ENCODE results near the gene PODXL.

Gene PODXL

DNA sequence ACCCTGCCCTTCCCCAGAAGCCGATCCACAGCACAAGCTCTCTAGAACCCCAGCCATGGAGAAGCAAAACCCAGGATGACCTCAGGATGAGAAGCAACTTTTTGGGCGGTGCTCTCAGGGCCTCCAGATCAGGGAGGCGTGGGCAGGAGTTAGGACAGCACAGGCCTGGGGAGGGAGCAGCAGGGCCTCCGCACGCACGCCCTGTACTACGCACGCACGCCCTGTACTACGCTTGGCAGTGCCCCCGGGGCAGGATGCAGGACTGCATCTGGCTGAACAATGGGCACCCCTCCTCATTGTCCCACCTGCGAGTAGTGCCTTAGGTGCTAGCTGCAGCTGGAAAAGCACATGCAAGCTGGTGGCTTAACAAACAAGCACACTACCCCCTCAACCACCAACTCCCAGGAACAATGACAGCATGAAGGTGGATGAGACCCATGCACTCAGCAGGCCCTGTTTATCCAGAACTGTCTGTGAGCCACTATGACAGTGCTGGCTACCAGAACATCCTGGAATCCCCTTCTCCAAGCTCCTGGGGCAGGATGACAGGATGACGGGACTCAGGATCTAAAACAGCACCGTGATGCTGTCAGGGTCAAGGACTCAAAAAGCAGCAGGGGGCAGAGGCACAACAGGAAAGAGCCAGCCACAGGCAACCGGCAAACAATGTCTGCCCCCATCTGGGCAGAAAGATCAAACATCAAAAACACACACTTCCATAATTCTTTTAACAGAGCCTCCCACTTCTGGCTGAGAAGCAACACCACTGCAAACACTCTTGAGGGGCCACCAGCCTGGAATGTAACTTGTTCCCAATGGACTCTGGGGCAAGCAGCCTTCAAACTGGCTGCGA, 11.8 kb downstream of the PODXL start:
- intact Hi-C loops (cut with DNase I), result no loop called here
- DNase-seq, result peak in 18 of 42 donors; percentile 19 to 62 (median 29)

DNA sequence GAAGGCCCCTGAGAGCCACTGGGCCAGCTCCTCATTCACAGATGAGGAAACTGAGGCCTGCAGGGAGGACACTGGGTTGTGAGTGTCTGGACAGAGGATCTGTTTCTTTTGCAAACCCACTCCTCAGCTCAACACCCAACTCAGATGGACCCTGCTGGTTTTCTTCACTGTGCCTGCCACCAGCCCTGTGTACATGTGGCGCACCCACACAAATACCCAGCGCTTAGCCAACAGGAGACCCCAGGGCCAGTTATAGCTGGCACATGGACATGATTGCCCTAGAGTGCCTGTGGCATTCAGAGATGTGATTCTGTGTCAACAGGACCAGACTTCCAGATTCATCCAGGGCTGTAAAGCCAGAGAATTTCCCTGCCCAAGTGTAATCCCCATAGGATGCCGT, 12.4 kb downstream of the PODXL start:
- no peak for DNase-seq
- intact Hi-C loops (cut with DNase I), result no loop called here

GRCh38 chr7:131543298-131543697, 13.1 kb downstream of the PODXL start:
- intact Hi-C loops (cut with DNase I), result no loop called here
- DNase-seq, result no peak

GRCh38 chr7:131540491-131541162, 15.8 kb downstream of the PODXL start:
- no peak for DNase-seq
- intact Hi-C loops (cut with DNase I), result no loop called here

- peak in 8 of 42 donors; percentile 12 to 52 (median 24) for DNase-seq
- intact Hi-C loops (cut with DNase I), result no loop called here
Observed at GRCh38 chr7:131538813-131539179, 17.6 kb downstream of the PODXL start.

- intact Hi-C loops (cut with DNase I), result no loop called here
- no peak for DNase-seq
Observed at GRCh38 chr7:131538071-131538812, 18.2 kb downstream of the PODXL start.

DNA sequence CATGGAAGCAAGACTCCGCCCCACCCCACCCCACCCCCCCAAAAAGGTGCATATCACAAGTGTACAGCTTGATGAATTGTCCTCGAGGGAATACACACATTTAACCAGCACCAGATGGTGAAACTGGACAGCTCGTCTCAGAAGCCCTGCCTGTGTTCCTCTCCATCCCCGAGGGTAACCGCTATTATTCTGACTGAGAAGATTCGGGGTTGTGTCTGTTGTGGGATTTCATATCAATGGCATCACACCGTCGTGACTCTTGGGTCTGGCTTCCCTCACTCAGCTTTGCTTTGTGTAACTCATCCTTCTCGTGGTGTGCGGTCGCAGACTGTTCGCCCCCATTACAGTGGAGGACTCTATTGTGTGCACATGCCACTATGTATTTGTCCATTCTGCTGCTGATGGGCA, 18.9 kb downstream of the PODXL start:
- no peak for DNase-seq
- intact Hi-C loops (cut with DNase I), result no loop called here

- intact Hi-C loops (cut with DNase I), result no loop called here
- no peak for DNase-seq
Observed at GRCh38 chr7:131536361-131536849, 20.0 kb downstream of the PODXL start.

DNA sequence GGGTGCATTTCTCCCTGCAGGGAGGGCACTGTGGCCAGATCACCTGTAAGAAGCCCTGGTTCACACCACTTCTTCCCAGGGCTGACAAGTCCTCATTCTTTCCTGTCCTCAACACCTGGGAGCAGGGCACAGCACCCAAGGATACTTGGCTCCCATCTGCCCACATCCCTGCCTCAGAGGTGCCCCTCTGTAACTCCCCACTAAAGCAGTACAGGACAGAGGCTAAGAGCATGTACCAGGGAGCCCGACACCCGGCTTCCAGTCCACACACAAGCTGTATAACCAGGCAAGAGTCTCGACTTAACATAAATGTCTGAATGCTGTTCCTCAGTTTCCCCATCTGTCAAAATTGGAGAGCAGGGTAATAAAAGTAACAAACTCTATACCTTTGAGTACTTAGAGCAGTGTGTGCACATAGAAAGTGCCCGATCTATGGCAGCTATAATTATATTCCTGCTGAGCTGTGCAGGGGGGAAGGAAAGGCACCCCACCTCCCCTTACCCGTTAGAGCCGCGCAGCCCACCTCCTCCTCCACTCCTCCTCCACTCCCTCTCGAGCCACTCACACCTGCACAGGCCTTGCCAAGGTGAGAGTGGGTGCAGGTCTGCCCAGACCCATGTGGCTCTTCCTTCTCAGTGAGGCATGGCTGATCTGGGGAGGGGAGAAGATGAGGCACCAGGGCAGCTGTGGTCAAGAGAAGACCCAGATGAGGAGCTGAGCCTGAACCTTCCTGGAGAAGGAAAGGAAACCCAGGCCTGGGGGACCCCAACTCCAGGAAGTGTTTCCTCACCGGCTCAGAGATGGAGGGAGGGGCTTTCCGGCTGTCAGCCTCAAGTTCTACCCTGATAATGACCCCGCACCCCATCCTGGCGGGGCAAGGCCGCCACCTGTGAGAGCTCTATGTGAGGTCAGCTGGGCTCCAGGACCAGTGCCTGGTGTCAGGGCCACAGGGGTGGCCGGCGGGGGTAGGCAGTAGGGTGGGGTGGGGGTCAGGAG, 22.6 kb downstream of the PODXL start:
- intact Hi-C loops (cut with DNase I), result no loop called here
- no peak for DNase-seq

GRCh38 chr7:131533151-131533559, 23.3 kb downstream of the PODXL start:
- no peak for DNase-seq
- intact Hi-C loops (cut with DNase I), result no loop called here

- no peak for DNase-seq
- intact Hi-C loops (cut with DNase I), result no loop called here
Observed at GRCh38 chr7:131532570-131533091, 23.8 kb downstream of the PODXL start.

- DNase-seq, result no peak
- intact Hi-C loops (cut with DNase I), result no loop called here
Observed at GRCh38 chr7:131530137-131530536, 26.3 kb downstream of the PODXL start.

GRCh38 chr7:131529617-131530016, 26.8 kb downstream of the PODXL start:
- intact Hi-C loops (cut with DNase I), result no loop called here
- no peak for DNase-seq

DNA sequence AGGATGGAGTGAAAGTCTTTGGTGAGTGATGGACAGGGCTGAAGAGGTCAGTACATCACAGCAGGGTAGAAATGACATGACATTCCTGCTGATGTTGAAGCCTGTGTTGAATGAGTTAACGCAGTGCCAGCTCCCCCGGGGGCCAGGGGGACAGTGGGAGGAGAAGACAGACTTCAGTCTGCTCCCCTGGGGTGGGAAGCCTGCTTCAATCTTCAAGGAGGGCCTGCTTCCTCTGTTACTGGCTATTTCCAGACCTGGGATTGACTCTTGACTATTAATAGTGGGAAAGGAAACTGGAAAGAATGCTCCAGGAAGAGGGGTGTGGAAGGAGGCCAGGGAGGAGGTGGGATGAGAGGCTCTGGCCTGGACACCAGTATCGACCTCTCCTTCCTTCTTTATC, 27.2 kb downstream of the PODXL start:
- intact Hi-C loops (cut with DNase I), result no loop called here
- no peak for DNase-seq

DNA sequence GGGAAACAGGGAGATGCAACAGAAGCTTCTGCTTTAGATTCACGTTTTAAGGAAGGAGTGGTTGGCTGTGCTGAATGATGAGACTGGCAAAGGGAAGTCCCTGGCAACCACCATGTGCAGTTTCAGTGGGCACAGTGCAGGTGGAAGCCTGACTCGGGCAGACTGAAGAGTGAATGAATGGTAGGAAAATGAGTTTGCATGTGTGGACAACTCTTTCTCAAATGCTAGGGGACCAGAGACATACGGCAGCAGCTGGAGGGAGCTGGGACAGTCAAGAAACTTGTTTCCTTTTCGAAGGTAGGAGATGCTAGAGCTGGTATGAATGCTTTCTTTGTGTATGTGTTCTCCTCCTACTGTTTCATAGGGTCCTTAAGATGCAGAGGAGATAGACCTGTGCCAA, 29.0 kb downstream of the PODXL start:
- intact Hi-C loops (cut with DNase I), result no loop called here
- no peak for DNase-seq

DNA sequence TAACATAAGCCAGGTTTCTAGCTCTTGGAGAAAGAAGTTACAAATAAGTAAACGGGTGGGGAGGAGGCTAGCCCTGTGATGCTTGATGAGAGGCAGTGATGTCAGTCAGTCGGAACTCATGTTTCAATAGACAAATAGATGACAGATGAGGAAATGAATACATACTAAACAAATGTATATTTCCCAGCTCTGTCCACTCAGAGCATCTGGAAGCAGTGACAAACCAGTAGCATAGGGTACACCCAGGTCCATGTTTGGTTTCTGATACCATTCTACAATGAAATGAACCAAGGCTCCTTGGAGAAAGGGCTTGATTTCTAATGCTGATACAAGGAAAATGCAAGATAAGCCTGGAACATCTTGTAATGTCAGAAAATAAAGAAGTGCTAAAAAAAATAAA, 30.6 kb downstream of the PODXL start:
- DNase-seq, result no peak
- intact Hi-C loops (cut with DNase I), result no loop called here

DNA sequence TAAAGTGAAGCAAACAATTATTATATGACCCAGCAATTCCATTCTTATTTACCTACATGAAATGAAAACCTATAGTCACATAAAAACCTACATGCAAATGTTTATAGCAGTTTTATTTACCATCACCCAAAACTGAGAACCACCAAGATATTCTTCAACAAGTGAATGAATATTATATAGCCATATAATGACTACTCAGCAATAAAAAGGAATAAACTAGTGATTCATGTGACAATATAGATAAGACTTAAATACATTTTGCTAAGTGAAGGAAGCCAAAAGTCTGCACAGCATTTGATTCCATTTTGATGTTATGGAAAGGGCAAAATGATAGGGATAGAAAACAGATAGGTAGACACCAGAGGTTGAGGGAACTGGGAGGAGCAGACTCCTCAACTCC, 31.7 kb downstream of the PODXL start:
- DNase-seq, result no peak

GRCh38 chr7:131524115-131524514, 32.3 kb downstream of the PODXL start:
- intact Hi-C loops (cut with DNase I), result no loop called here
- DNase-seq, result no peak

More for the DNA sequence above, 31.7 kb downstream of the PODXL start:
- intact Hi-C loops (cut with DNase I), result no loop called here
